ENCODE measurements around the gene DHCR24.

The DHCR24 gene

GRCh38 chr1:54836594-54836993 is 50.4 kb downstream of the DHCR24 start:
- H3K4me2 ChIP-seq (ENCODE audit: low read depth, low read length, poor library complexity, severe bottlenecking) = no peak overlapping the region
- H4K20me1 ChIP-seq (ENCODE audit: insufficient read depth, low read length, poor library complexity, severe bottlenecking) = no peaks in the 10 kb centered on the region
- no peak overlapping the region for H3K9ac ChIP-seq (ENCODE audit: low read depth, low read length, poor library complexity, severe bottlenecking)
- TF ChIP-seq EZH2phosphoT487 (IDR thresholded peaks at IDR 0.05; ENCODE audit: borderline replicate concordance) = no peak
- no peak for TF ChIP-seq CTCF (conservative IDR thresholded peaks at IDR 0.05; ENCODE audit: low read length)
- H3F3A ChIP-seq (ENCODE audit: low read depth) = no peaks in the 10 kb centered on the region
- H3K9me2 ChIP-seq (replicated peaks; ENCODE audit: low read depth, low read length) = no peaks in the 10 kb centered on the region
- H3K4me3 ChIP-seq (ENCODE audit: low read length, poor library complexity, severe bottlenecking) = no peak overlapping the region
- H3K27me3 ChIP-seq (ENCODE audit: insufficient read depth, low read length, poor library complexity, severe bottlenecking) = no peaks in the 10 kb centered on the region
- H3K4me1 ChIP-seq (ENCODE audit: insufficient read depth, low read length, poor library complexity, severe bottlenecking) = no peaks in the 10 kb centered on the region
- H3K36me3 ChIP-seq (ENCODE audit: insufficient read depth, low read length) = no peaks in the 10 kb centered on the region
- no peaks in the 10 kb centered on the region for H3K9me3 ChIP-seq (ENCODE audit: insufficient read depth, low read depth, low read length)
- H2AFZ ChIP-seq (ENCODE audit: low read length) = no peak overlapping the region
- H3K79me2 ChIP-seq (ENCODE audit: insufficient read depth, low read length) = no peaks in the 10 kb centered on the region

GRCh38 chr1:54835970-54836369 is 51.0 kb downstream of the DHCR24 start:
- no peaks in the 10 kb centered on the region for H3F3A ChIP-seq (ENCODE audit: low read depth)
- no peaks in the 10 kb centered on the region for H3K79me2 ChIP-seq (ENCODE audit: insufficient read depth, low read length)
- H3K9me3 ChIP-seq (ENCODE audit: insufficient read depth, low read depth, low read length) = no peaks in the 10 kb centered on the region
- H3K27me3 ChIP-seq (ENCODE audit: insufficient read depth, low read length, poor library complexity, severe bottlenecking) = no peaks in the 10 kb centered on the region
- no peak overlapping the region for H2AFZ ChIP-seq (ENCODE audit: low read length)
- H3K36me3 ChIP-seq (ENCODE audit: insufficient read depth, low read length) = no peaks in the 10 kb centered on the region
- H3K9ac ChIP-seq (ENCODE audit: low read depth, low read length, poor library complexity, severe bottlenecking) = no peak overlapping the region
- H3K9me2 ChIP-seq (replicated peaks; ENCODE audit: low read depth, low read length) = no peaks in the 10 kb centered on the region
- no peaks in the 10 kb centered on the region for H4K20me1 ChIP-seq (ENCODE audit: insufficient read depth, low read length, poor library complexity, severe bottlenecking)
- H3K4me2 ChIP-seq (ENCODE audit: low read depth, low read length, poor library complexity, severe bottlenecking) = no peak overlapping the region
- H3K4me1 ChIP-seq (ENCODE audit: insufficient read depth, low read length, poor library complexity, severe bottlenecking) = no peaks in the 10 kb centered on the region
- H3K4me3 ChIP-seq (ENCODE audit: low read length, poor library complexity, severe bottlenecking) = no peak overlapping the region
- no peak for TF ChIP-seq CTCF (conservative IDR thresholded peaks at IDR 0.05; ENCODE audit: low read length)
- no peak for TF ChIP-seq EZH2phosphoT487 (IDR thresholded peaks at IDR 0.05; ENCODE audit: borderline replicate concordance)

- TF ChIP-seq EZH2phosphoT487 (IDR thresholded peaks at IDR 0.05; ENCODE audit: borderline replicate concordance) = no peak
- no peak for TF ChIP-seq CTCF (conservative IDR thresholded peaks at IDR 0.05; ENCODE audit: low read length)
- H3K4me1 ChIP-seq (ENCODE audit: insufficient read depth, low read length, poor library complexity, severe bottlenecking) = no peaks in the 10 kb centered on the region
- no peak overlapping the region for H3K4me2 ChIP-seq (ENCODE audit: low read depth, low read length, poor library complexity, severe bottlenecking)
- H3K9me2 ChIP-seq (replicated peaks; ENCODE audit: low read depth, low read length) = no peaks in the 10 kb centered on the region
- H3F3A ChIP-seq (ENCODE audit: low read depth) = no peaks in the 10 kb centered on the region
- no peaks in the 10 kb centered on the region for H4K20me1 ChIP-seq (ENCODE audit: insufficient read depth, low read length, poor library complexity, severe bottlenecking)
- H3K79me2 ChIP-seq (ENCODE audit: insufficient read depth, low read length) = no peaks in the 10 kb centered on the region
- no peak overlapping the region for H3K4me3 ChIP-seq (ENCODE audit: low read length, poor library complexity, severe bottlenecking)
- H3K9me3 ChIP-seq (ENCODE audit: insufficient read depth, low read depth, low read length) = peaks cover 4% of the 10 kb centered on the region; the same call in 1 of the 2 replicates
- no peaks in the 10 kb centered on the region for H3K36me3 ChIP-seq (ENCODE audit: insufficient read depth, low read length)
- no peaks in the 10 kb centered on the region for H3K27me3 ChIP-seq (ENCODE audit: insufficient read depth, low read length, poor library complexity, severe bottlenecking)
- H3K9ac ChIP-seq (ENCODE audit: low read depth, low read length, poor library complexity, severe bottlenecking) = no peak overlapping the region
- H2AFZ ChIP-seq (ENCODE audit: low read length) = no peak overlapping the region
These were observed 51.7 kb downstream of the DHCR24 start for GRCh38 chr1:54835131-54835898.

All from Loucy (cell line).